HepG2 (cell line): Measurements from ENCODE around the gene PPP2R5C. TPM values are rescaled to one million over a fixed set of nuclear protein-coding genes. Genes with fewer than 3 reads are reported as not detected.

Experiments used
- ATAC-seq: fragments of 200-7000 bp; cut with Tn5 transposase; 3 replicates; pipeline ENCODE4 v1.9.1; 2020; ENCODE audit warnings: mild to moderate bottlenecking, moderate library complexity
- BruUV-seq: library from RNA; stranded (reverse); fragments of 400-500 nt; replicated peaks from 2 replicates; lab custom pipeline; 2021; lab: Mats Ljungman, UMichigan
- CTCF ChIA-PET: fragments of 300-600 bp; formaldehyde crosslinking; extraction: SDS; loops from one replicate; lab custom pipeline; 2021; ENCODE audit warnings: low total read pairs, inconsistent platforms, low intra/inter-chr PET ratio; lab: Yijun Ruan, JAX
- POLR2A ChIA-PET: fragments of 350-600 bp; sonication (Branson Sonifier 250); formaldehyde crosslinking; loops from one replicate; lab custom pipeline; 2020; ENCODE audit warnings: antibody characterized with exemption, inconsistent platforms; lab: Yijun Ruan, JAX
- DNase-seq: peaks from one replicate; pipeline ENCODE4 v3.0.0-alpha.2; 2015; ENCODE audit warnings: low spot score
- FAIRE-seq: peaks from 3 replicates; lab custom pipeline; 2011; peaks lifted over from hg19 to GRCh38; lab: Jason Lieb, UNC
- H2AFZ ChIP-seq: one replicate; pipeline ENCODE4 v1.6.1; 2011; ENCODE audit warnings: low read length, inconsistent platforms
- H3K27ac ChIP-seq: fragments of 300-600 bp; 3 replicates; pipeline ENCODE4 v1.8.0; 2011; ENCODE audit warnings: mixed run types, mild to moderate bottlenecking, mixed read lengths, low read length, inconsistent platforms; ENCODE audit not compliant: insufficient read depth; ENCODE audit errors: extremely low read length
- H3K27me3 ChIP-seq, 2 experiments: fragments of 200-600 bp in 1 of 2; 2 replicates in 1 of 2; 3 replicates in 1 of 2; pipeline versions ENCODE4 v1.6.0 to v1.8.0; 2011; ENCODE audit warnings: low read length in 2 of 2, mild to moderate bottlenecking in 2 of 2, moderate library complexity in 2 of 2, inconsistent platforms in 1 of 2; ENCODE audit not compliant: insufficient read depth in 2 of 2, control insufficient read depth in 1 of 2
- H3K36me3 ChIP-seq, 2 experiments: fragments of 200-600 bp in 1 of 2; replicated peaks in 1 of 2; 2 replicates in 1 of 2; 3 replicates in 1 of 2; pipeline versions ENCODE4 v1.5.1 to v1.8.0; 2011; ENCODE audit warnings: low read length in 2 of 2, inconsistent platforms in 1 of 2; ENCODE audit not compliant: insufficient read depth in 2 of 2, control insufficient read depth in 1 of 2
- H3K4me1 ChIP-seq: 2 replicates; pipeline ENCODE4 v1.5.1; 2012; ENCODE audit warnings: low read length, inconsistent platforms; ENCODE audit not compliant: insufficient read depth
- H3K4me2 ChIP-seq: 2 replicates; pipeline ENCODE4 v1.6.0; 2011; ENCODE audit warnings: low read depth, low read length, inconsistent platforms
- H3K4me3 ChIP-seq, 3 experiments: fragments of 200-600 bp in 1 of 3; sonication (generic), shearing (Covaris generic) in 1 of 3; replicated peaks in 1 of 3; 2 replicates each; pipeline ENCODE4 v1.5.1; 2011 to 2016; ENCODE audit warnings: low read length in 3 of 3, inconsistent platforms in 2 of 3, low read depth in 2 of 3, mild to moderate bottlenecking in 2 of 3, control low read depth in 1 of 3, mixed read lengths in 1 of 3; ENCODE audit not compliant: insufficient read depth in 1 of 3
- H3K79me2 ChIP-seq: one replicate; pipeline ENCODE4 v1.6.1; 2011; ENCODE audit warnings: low read length, inconsistent platforms; ENCODE audit not compliant: insufficient read depth
- H3K9ac ChIP-seq: 2 replicates; pipeline ENCODE4 v1.6.0; 2011; ENCODE audit warnings: mild to moderate bottlenecking, low read depth, low read length, inconsistent platforms; ENCODE audit not compliant: insufficient read depth
- H3K9me3 ChIP-seq: 2 replicates; pipeline ENCODE4 v1.5.1; 2012; ENCODE audit warnings: mild to moderate bottlenecking, low read length
- H4K20me1 ChIP-seq: 2 replicates; pipeline ENCODE4 v1.6.0; 2011; ENCODE audit warnings: inconsistent platforms, mild to moderate bottlenecking, low read length, moderate library complexity; ENCODE audit not compliant: insufficient read depth
- CEBPZ ChIP-seq: IDR thresholded peaks from 2 replicates; pipeline ENCODE4 v1.6.1; 2012; ENCODE audit warnings: low read length, improper control_type of control experiment
- SKI ChIP-seq: fragments of 450-650 bp; IDR thresholded peaks from one replicate; pipeline ENCODE4 v1.6.1; 2018; ENCODE audit warnings: mild to moderate bottlenecking; ENCODE audit not compliant: partially characterized antibody
- TEF ChIP-seq: sonication (generic); formaldehyde crosslinking; IDR thresholded peaks from 2 replicates; pipeline ENCODE4 v1.5.0; 2020; ENCODE audit warnings: missing genetic modification reagents
- TFE3 ChIP-seq: IDR thresholded peaks from 2 replicates; pipeline ENCODE4 v1.6.1; 2016
- ZNF367 ChIP-seq: sonication (generic); formaldehyde crosslinking; IDR thresholded peaks from 2 replicates; pipeline ENCODE4 v1.4.0; 2020; ENCODE audit warnings: missing genetic modification reagents, borderline replicate concordance
- WGBS: methylation state at CpG from one replicate; pipeline ENCODE4 v1.1.6; 2017; ENCODE audit warnings: low lambda C conversion rate; 5-methylcytosine and 5-hydroxymethylcytosine counted together
- in situ Hi-C: cut with HindIII; loops from 2 replicates; pipeline ENCODE4 v1.10.0; 2017; ENCODE audit warnings: low pct_unique_long_range_greater_than_20kb; ENCODE audit not compliant: extremely low pct_ligation_motif_present
- intact Hi-C: fragments of 100-400 bp; cut with micrococcal nuclease; formaldehyde crosslinking; loops from one replicate; pipeline ENCODE4 v1.10.0; 2022; ENCODE audit not compliant: unreplicated experiment
- polyA plus RNA-seq, 8 experiments: library from polyadenylated mRNA; depleted of rRNA in 3 of 8; stranded (reverse) in 7 of 8; unstranded in 1 of 8; fragments of >200 nt; fragmentation: Illumina TruSeq in 4 of 8; extraction: Trizol in 4 of 8; gene quantifications; 2 replicates each; pipeline versions ENCODE4 v1.2.1 to v1.2.3, GENCODE V29; 2011 to 2016; ENCODE audit warnings: low read depth in 4 of 8, missing spikeins in 1 of 8, mixed read lengths in 1 of 8; ENCODE audit not compliant: insufficient read depth in 1 of 8
- total RNA-seq, 5 experiments: library from RNA; depleted of rRNA; stranded (reverse); fragments of >200 nt; fragmentation: Illumina TruSeq; extraction: Trizol; gene quantifications; 2 replicates each; pipeline ENCODE4 v1.2.3, GENCODE V29; 2016; ENCODE audit warnings: low read depth in 1 of 5

PPP2R5C gene
- total and polyA plus RNA-seq, 2 of the 13 experiments (the other 11 are each of a cell fraction or from before 2014, with no cell fraction given): 74.3 to 78.5 TPM

GRCh38 chr14:101859958-101860357 lies 98.4 kb downstream of the PPP2R5C start:
- no peak for DNase-seq
- CTCF ChIA-PET: no interaction called here
- Histone ChIP-seq H3K9ac (no peak overlapping the region), H3K27me3 (no peaks in the 10 kb centered on the region), H3K4me2 (no peak overlapping the region), H3K9me3 (no peaks in the 10 kb centered on the region), H3K79me2 (peaks cover 3% of the 10 kb centered on the region), H2AFZ (no peak overlapping the region), H3K36me3 (peaks cover 6 to 44% of the 10 kb centered on the region in 2 experiments; a peak in 4 of 5 replicates), H3K4me3 (no peak overlapping the region), H4K20me1 (0 out of 2 replicates have a peak, but pooled peaks cover 7% of the 10 kb centered on the region), H3K4me1 (no peaks in the 10 kb centered on the region), H3K27ac (no peak overlapping the region)
- no TSS peak for BruUV-seq
- WGBS: 94% methylated on average over 1 of the region's 1 CpG
- in situ Hi-C loops (no loop called here), intact Hi-C loops (no loop called here)
- POLR2A ChIA-PET: no interaction called here
- ATAC-seq: no peak
- no peak for TF ChIP-seq SKI
- no peak for FAIRE-seq

- intact Hi-C loops (no loop called here), in situ Hi-C loops (no loop called here)
- FAIRE-seq (no peak), DNase-seq (no peak), ATAC-seq (no peak)
- 76% methylated on average over 6 of the region's 6 CpGs for WGBS
- no peaks in the 10 kb centered on the region for H3K27me3 ChIP-seq
- H3K27ac ChIP-seq: no peak overlapping the region
- H3K4me1 ChIP-seq: no peaks in the 10 kb centered on the region
- H4K20me1 ChIP-seq: 0 out of 2 replicates have a peak, but pooled peaks cover 3% of the 10 kb centered on the region
- BruUV-seq: no TSS peak
- H3K9ac ChIP-seq: no peak overlapping the region
- ChIA-PET CTCF (no interaction called here), POLR2A (no interaction called here)
- no peaks in the 10 kb centered on the region for H3K9me3 ChIP-seq
- H3K79me2 ChIP-seq: no peaks in the 10 kb centered on the region
- H3K36me3 ChIP-seq: peaks cover 6 to 46% of the 10 kb centered on the region in 2 experiments; a peak in 4 of 5 replicates
- no peak overlapping the region for H3K4me3 ChIP-seq
- no peak overlapping the region for H3K4me2 ChIP-seq
- TF ChIP-seq TEF (CRISPR knock-in tag): no peak
- no peak for TF ChIP-seq ZNF367 (CRISPR knock-in tag)
- TF ChIP-seq CEBPZ: no peak
- TF ChIP-seq TFE3 (CRISPR knock-in tag): no peak
- H2AFZ ChIP-seq: no peak overlapping the region
Measured at GRCh38 chr14:101861464-101861863, 100.0 kb downstream of the PPP2R5C start.
